NCI-H526 treated with DMSO at 0.1 percent for 48 hours (cell line): ENCODE data around the gene HUWE1.

Experiments used
- DNase-seq: peaks from one replicate; lab custom pipeline; 2025; lab: John Stamatoyannopoulos, UW

Gene HUWE1

DNA sequence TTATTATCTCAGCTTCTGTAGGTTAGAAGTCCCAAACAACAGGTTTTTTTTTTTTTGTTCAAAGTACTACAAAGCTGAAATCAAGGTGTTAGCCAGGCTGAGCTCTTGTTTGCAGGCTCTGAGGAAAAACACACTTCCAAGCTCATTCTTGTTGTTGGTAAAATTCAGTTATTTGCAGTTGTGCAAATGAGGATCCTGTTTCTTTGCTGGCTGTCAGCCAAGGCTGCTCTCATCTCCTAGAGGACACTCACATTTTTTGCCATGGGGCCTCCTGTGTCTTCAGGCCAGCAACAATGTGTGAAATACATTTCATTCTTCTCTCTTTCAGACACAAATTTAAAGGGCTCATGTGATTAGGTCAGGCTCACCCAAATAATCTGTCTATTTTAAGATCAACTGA, 192.1 kb downstream of the HUWE1 start:
- DNase-seq = peak; percentile 18

DNA sequence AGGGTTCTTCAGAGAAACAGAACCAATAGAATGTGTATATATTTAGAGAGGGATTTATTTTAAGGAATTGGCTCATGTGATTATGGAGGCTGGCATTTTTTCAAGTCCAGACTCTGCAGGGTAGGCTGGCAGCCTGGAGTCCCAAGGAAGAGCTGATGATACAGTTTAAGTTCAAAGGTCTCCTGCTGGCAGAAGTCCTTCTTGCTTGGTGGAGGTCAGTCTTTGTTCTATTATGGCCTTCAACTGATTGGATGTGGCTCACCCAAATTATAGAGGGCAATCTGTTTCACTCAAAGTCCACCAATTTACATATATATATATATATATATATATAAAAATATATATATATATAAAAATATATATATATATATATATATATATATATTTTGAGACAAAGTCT, 200.2 kb downstream of the HUWE1 start:
- DNase-seq = no peak

DNA sequence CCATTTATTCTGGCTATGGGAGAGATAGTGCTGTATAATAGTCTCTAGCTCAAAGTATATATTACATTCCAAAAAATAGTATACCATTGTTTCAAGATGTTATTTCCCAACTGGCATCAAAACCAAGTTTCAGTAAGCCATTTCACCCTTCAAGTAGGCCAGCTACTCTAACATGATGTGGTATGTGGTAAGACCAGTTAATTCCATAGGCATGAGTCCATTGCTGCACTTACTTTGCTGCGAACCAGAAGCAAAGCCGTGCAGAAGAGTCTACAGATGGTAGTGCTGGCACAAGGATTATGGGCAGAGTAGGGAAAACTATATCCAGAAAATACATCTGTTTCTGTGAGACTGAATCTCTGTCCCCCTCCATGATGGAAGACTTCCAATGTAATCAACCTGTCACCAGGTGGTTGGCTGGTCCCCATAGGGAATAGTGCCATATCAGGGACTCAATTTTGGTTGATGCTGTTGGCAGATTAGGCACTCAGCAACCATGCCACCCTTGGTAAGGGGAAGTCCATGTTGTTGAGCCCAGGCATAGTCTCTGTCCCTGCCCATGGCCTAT, 202.6 kb downstream of the HUWE1 start:
- DNase-seq = no peak

DNA sequence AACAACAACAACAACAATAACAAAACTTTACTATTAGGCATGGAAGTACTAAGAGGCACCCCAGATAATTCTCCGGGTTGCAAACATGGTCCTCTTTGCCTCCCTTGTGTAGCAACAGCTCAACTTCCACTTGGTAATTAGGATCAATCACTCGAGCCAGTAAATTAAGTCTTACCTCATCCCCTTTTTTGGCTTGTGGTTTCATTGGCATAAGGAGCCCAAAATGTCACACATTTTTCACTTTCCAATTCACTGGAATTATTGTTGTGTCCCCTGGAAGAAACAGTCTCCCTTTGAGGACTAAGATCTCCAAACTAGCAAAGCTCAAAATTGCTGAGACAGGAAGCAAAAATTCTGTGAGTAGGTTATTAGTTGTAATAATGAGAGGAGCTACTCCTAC, 203.1 kb downstream of the HUWE1 start:
- DNase-seq = no peak
